ENCODE results near the gene SPAG9.

Gene SPAG9

GRCh38 chr17:51153210-51154072, 32.8 kb upstream of the SPAG9 start, which contains the start of gene NME1 (continued):
- TF ChIP-seq ELK4 (IDR thresholded peaks at IDR 0.05; ENCODE audit: borderline replicate concordance, low read depth, low read length) (no peak), ZNF2 (tag by site-specific recombination; IDR thresholded peaks at IDR 0.05) (peak; percentile 99), ZNF148 (tag by site-specific recombination; IDR thresholded peaks at IDR 0.05; ENCODE audit: borderline replicate concordance) (peak; percentile 96), ZNF239 (tag by site-specific recombination; IDR thresholded peaks at IDR 0.05) (peak; percentile 76; the same call in 1 of the 2 replicates), ZNF544 (tag by site-specific recombination; IDR thresholded peaks at IDR 0.05) (no peak), ZBTB8A (tag by site-specific recombination; IDR thresholded peaks at IDR 0.05) (peak; percentile 88), ZNF214 (tag by site-specific recombination; IDR thresholded peaks at IDR 0.05; ENCODE audit: borderline replicate concordance) (no peak), GLI2 (tag by site-specific recombination; IDR thresholded peaks at IDR 0.05; ENCODE audit: borderline replicate concordance, low read depth) (no peak), YY2 (tag by site-specific recombination; IDR thresholded peaks at IDR 0.05) (peak; percentile 88), ZNF571 (tag by site-specific recombination; IDR thresholded peaks at IDR 0.05) (no peak), ZBTB17 (tag by site-specific recombination; IDR thresholded peaks at IDR 0.05) (peak; percentile 97), ZNF785 (tag by site-specific recombination; IDR thresholded peaks at IDR 0.05) (peak; percentile 79; the same call in 1 of the 2 replicates), ZNF18 (tag by site-specific recombination; IDR thresholded peaks at IDR 0.05) (0 out of 2 replicates have a peak, but pooled peaks have one; percentile 45), ZNF529 (tag by site-specific recombination; IDR thresholded peaks at IDR 0.05; ENCODE audit: insufficient replicate concordance) (no peak), INSM2 (tag by site-specific recombination; IDR thresholded peaks at IDR 0.05) (peak; percentile 97), ZNF558 (tag by site-specific recombination; IDR thresholded peaks at IDR 0.05) (peak; percentile 91), HOXA7 (CRISPR knock-in tag; IDR thresholded peaks at IDR 0.05; ENCODE audit: borderline replicate concordance) (no peak), ZNF449 (tag by site-specific recombination; IDR thresholded peaks at IDR 0.05) (peak; percentile 76; the same call in 1 of the 2 replicates), REST (tag by site-specific recombination; IDR thresholded peaks at IDR 0.05) (peak; percentile 85), HOXD13 (CRISPR knock-in tag; IDR thresholded peaks at IDR 0.05; ENCODE audit: borderline replicate concordance) (no peak; the same call in 1 of the 2 replicates), ZNF654 (tag by site-specific recombination; IDR thresholded peaks at IDR 0.05; ENCODE audit: low read depth) (peak; percentile 96), ZNF548 (tag by site-specific recombination; IDR thresholded peaks at IDR 0.05) (no peak), ZNF10 (tag by site-specific recombination; IDR thresholded peaks at IDR 0.05) (no peak; the same call in 1 of the 2 replicates), ZNF398 (tag by site-specific recombination; IDR thresholded peaks at IDR 0.05) (no peak)
